Esophagus squamous epithelium (tissue), 5 donors: ENCODE measurements around the gene CNTNAP2. TPM values are rescaled to one million over a fixed set of nuclear protein-coding genes. Genes with fewer than 3 reads are reported as not detected.

Source experiments
- DNase-seq: peaks from one replicate; lab custom pipeline; 2025; lab: John Stamatoyannopoulos, UW
- H3K27ac ChIP-seq, 4 donors: fragments of 200-600 bp; sonication (generic); one replicate each; pipeline ENCODE4 v1.5.1; 2016 to 2019; ENCODE audit warnings: mild to moderate bottlenecking in 1 of 4
- H3K27me3 ChIP-seq, 4 donors: fragments of 200-600 bp; sonication (generic); 1 replicate in 3 of 4; 2 replicates in 1 of 4; pipeline versions ENCODE4 v1.5.1 to v1.6.0; 2017 to 2021; ENCODE audit warnings: antibody characterized with exemption in 1 of 4
- H3K36me3 ChIP-seq, 3 donors: fragments of 200-600 bp; sonication (generic); one replicate each; pipeline ENCODE4 v1.5.1; 2016 to 2019
- H3K4me1 ChIP-seq, 3 donors: fragments of 200-600 bp; sonication (generic); one replicate each; pipeline ENCODE4 v1.5.1; 2017 to 2019
- H3K4me3 ChIP-seq, 4 donors: fragments of 200-600 bp; sonication (generic); 1 replicate in 3 of 4; 2 replicates in 1 of 4; pipeline ENCODE4 v1.5.1; 2016 to 2019; ENCODE audit warnings: mild to moderate bottlenecking in 2 of 4, moderate library complexity in 1 of 4
- H3K9me3 ChIP-seq, 3 donors: fragments of 200-600 bp; sonication (generic); one replicate each; pipeline ENCODE4 v1.5.1; 2016 to 2019
- CTCF ChIP-seq, 6 experiments: fragments of 450-650 bp in 4 of 6; fragments of 200-600 bp in 2 of 6; sonication (generic) in 2 of 6; IDR thresholded peaks; one replicate each; pipeline ENCODE4 v1.5.1; 2016 to 2019; ENCODE audit warnings: antibody characterized with exemption in 6 of 6, mild to moderate bottlenecking in 4 of 6, moderate library complexity in 4 of 6
- POLR2A ChIP-seq, 4 donors: fragments of 450-650 bp; IDR thresholded peaks; one replicate each; pipeline ENCODE4 v1.6.1; 2017; ENCODE audit warnings: antibody characterized with exemption in 4 of 4, mild to moderate bottlenecking in 4 of 4, moderate library complexity in 3 of 4
- WGBS, 2 donors: methylation state at CpG; one replicate each; pipeline ENCODE4 v1.1.5; 2018; 5-methylcytosine and 5-hydroxymethylcytosine counted together
- intact Hi-C: fragments of 100-400 bp; cut with DNase I; formaldehyde crosslinking; loops from one replicate; pipeline ENCODE4 v1.15.0; 2022
- total RNA-seq, 4 donors: library from RNA; depleted of rRNA; stranded (reverse); fragments of >200 nt; gene quantifications; one replicate each; pipeline ENCODE4 v1.1.0, GENCODE V29; 2016
- donor health status: DM: yes; HTN: yes; CAD: no.

The CNTNAP2 gene
- total RNA-seq, 4 donors from 2014 or later: 0.95 to 2.3 (median 1.2) TPM

GRCh38 chr7:148374396-148375259 lies 2258.0 kb downstream of the CNTNAP2 start:
- 65 to 68% methylated on average over 7 of the region's 7 CpGs for WGBS, 2 donors
- intact Hi-C loops: no loop called here
- no peak for DNase-seq
- Histone ChIP-seq H3K27me3 (no peaks in the 10 kb centered on the region), H3K9me3 (no peaks in the 10 kb centered on the region), H3K36me3 (no peaks in the 10 kb centered on the region), H3K27ac (peak overlapping the region in 1 of 4 donors; percentile 14), H3K4me3 (no peak overlapping the region), H3K4me1 (no peaks in the 10 kb centered on the region)
- TF ChIP-seq CTCF (IDR thresholded peaks at IDR 0.05) (no peak), POLR2A (IDR thresholded peaks at IDR 0.05) (no peak)

DNA sequence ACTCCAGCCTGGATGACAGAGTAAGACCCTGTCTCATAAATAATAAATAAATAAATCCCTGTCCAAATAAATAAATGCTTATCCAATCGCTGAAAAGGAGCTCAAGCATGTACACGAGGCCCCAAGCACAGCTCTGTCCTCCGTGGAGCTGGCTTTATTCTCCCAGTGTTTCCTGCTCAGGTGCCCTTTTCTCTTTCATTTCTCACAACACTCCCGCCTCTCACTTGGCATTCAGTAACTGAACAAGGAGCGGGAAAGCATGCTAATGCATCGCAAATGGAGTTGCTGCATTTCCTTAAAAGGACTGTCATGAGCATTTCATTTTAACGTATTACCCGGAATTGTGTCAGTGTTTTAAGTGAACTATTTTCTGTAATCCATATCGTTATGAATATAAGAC lies 2263.1 kb downstream of the CNTNAP2 start:
- no peak for DNase-seq
- Histone ChIP-seq H3K4me1 (no peaks in the 10 kb centered on the region), H3K27me3 (no peaks in the 10 kb centered on the region), H3K27ac (no peak overlapping the region), H3K9me3 (no peaks in the 10 kb centered on the region), H3K4me3 (no peak overlapping the region), H3K36me3 (no peaks in the 10 kb centered on the region)
- intact Hi-C loops: no loop called here
- TF ChIP-seq CTCF (IDR thresholded peaks at IDR 0.05) (no peak), POLR2A (IDR thresholded peaks at IDR 0.05) (no peak)
- WGBS, 2 donors: 72 to 79% methylated on average over 8 to 9 of the region's 9 CpGs

DNA sequence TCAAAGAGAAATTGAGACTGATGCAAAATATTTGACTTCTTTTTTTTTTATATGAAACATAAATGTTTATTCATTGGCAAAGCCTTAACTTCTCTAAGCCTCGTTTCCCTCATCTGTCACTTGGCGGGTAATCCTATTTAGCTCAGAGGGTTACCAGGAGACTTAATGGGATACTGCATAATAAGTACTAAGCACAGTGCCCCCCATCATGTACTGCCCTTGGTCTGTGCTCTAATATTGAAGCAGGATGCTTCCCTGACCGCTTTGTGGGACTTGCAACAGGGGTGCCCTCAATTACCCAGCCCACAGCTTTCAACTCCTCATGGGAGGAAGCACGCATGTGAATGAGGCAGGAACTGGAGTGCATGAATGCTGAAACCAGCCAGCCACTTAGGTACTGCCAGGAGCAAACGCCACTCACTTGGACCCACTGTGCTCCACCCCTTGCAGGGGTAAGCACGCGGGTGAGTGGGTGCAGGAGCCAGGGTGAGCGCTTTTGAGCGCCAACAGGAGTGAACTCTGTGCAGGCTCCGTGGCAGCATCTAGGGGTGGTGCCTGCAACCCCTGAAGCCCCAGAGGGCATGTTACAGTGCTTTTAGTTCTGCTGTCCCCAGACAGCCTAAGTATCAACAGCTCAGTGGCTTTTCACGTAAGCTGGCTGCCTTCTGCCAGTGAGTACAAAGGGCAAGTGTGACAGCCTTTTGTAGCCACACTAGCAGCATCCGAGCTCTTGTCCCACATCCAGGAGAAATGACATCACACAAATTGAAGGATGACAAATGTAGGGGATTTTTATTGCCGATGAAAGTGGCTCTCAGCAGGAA lies 2264.2 kb downstream of the CNTNAP2 start:
- Histone ChIP-seq H3K36me3 (no peaks in the 10 kb centered on the region), H3K4me1 (peaks cover 0 to 7% (median 0%) of the 10 kb centered on the region in 3 donors), H3K9me3 (no peaks in the 10 kb centered on the region), H3K27ac (no peak overlapping the region), H3K27me3 (no peaks in the 10 kb centered on the region), H3K4me3 (no peak overlapping the region)
- 71 to 83% methylated on average over 10 to 12 of the region's 13 CpGs for WGBS, 2 donors
- intact Hi-C loops: no loop called here
- TF ChIP-seq CTCF (IDR thresholded peaks at IDR 0.05) (no peak), POLR2A (IDR thresholded peaks at IDR 0.05) (no peak)
- no peak for DNase-seq

DNA sequence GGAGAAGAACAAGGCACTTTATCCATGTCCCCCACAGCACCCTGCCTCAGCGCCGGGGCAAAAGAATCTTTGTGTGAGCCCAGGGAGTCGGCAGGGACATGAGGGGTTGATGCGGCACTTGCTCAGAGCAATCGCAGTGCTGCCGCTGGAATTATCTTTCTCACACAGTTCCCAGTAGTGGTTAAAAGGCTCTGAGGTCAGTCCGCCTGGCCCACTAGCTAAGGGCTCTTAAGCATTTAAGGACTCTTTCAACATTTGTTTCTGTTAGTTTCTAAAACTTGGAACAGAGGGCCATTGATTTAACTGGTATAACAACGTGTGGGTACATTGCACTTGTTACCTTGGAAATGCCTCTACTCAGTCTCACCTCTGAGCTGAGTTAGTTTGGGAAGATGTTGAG lies 2266.0 kb downstream of the CNTNAP2 start:
- no peaks in the 10 kb centered on the region for H3K27me3 ChIP-seq
- H3K36me3 ChIP-seq: no peaks in the 10 kb centered on the region
- no peaks in the 10 kb centered on the region for H3K9me3 ChIP-seq
- no peak overlapping the region for H3K27ac ChIP-seq
- intact Hi-C loops: no loop called here
- TF ChIP-seq CTCF (IDR thresholded peaks at IDR 0.05): no peak
- no peak for TF ChIP-seq POLR2A (IDR thresholded peaks at IDR 0.05)
- no peak overlapping the region for H3K4me3 ChIP-seq
- WGBS, 2 donors: 75 to 81% methylated on average over 8 of the region's 8 CpGs
- peaks cover 0 to 7% (median 0%) of the 10 kb centered on the region in 3 donors for H3K4me1 ChIP-seq
- no peak for DNase-seq

DNA sequence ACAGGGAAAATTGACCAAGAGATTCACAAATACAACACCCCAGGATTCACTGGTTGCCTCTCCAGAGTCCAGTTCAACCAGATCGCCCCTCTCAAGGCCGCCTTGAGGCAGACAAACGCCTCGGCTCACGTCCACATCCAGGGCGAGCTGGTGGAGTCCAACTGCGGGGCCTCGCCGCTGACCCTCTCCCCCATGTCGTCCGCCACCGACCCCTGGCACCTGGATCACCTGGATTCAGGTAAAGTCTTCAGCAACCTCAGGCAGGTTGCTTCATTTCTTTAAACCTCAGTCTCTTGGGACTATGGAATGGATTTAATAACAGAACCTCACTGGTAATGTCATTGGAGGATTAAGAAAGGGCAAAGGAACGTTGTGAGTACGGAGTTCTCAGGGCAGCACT lies 2267.1 kb downstream of the CNTNAP2 start:
- no peaks in the 10 kb centered on the region for H3K27me3 ChIP-seq
- 89 to 95% methylated on average over 14 of the region's 14 CpGs for WGBS, 2 donors
- no peak for TF ChIP-seq POLR2A (IDR thresholded peaks at IDR 0.05)
- TF ChIP-seq CTCF (IDR thresholded peaks at IDR 0.05): no peak
- no peak for DNase-seq
- H3K4me3 ChIP-seq: no peak overlapping the region
- H3K9me3 ChIP-seq: no peaks in the 10 kb centered on the region
- no peak overlapping the region for H3K27ac ChIP-seq
- H3K4me1 ChIP-seq: peaks cover 0 to 7% (median 0%) of the 10 kb centered on the region in 3 donors
- intact Hi-C loops: no loop called here
- no peaks in the 10 kb centered on the region for H3K36me3 ChIP-seq
